Stimulated activated naive B cell treated with anti-CD40 and anti-IgM and Interleukin-4, amounts not matched to agents 10 μg/mL and 1 μg/mL and 100 μg/mL, for 72 hours (primary cell): ENCODE measurements around the gene LRRC63.
"Not testable (repeated sequence)": the region's sequence is repeated elsewhere in the genome, so short reads cannot be mapped to it uniquely, and the experiment has no call there.

Experiments used
- ATAC-seq, 2 donors: fragments of 150-1000 bp; cut with Tn5 transposase; replicated peaks; 2 replicates each; pipeline ENCODE4 v1.10.0; 2021; ENCODE audit warnings: moderate library complexity in 1 of 2
- DNase-seq: peaks from one replicate; pipeline ENCODE4 v3.0.0; 2021
- H3K27ac Mint-ChIP-seq: one replicate; pipeline ENCODE4 v1.8.0; 2022; ENCODE audit warnings: mild to moderate bottlenecking, mixed read lengths
- H3K27me3 Mint-ChIP-seq, 2 donors: one replicate each; pipeline ENCODE4 v1.8.0; 2022; ENCODE audit warnings: mixed read lengths in 2 of 2
- H3K36me3 Mint-ChIP-seq, 2 donors: one replicate each; pipeline ENCODE4 v1.8.0; 2022; ENCODE audit warnings: mixed read lengths in 2 of 2, mild to moderate bottlenecking in 1 of 2
- H3K4me1 Mint-ChIP-seq, 2 donors: one replicate each; pipeline ENCODE4 v1.8.0; 2022; ENCODE audit warnings: mixed read lengths in 2 of 2, mild to moderate bottlenecking in 1 of 2
- H3K4me3 Mint-ChIP-seq, 2 donors: one replicate each; pipeline ENCODE4 v1.8.0; 2022; ENCODE audit warnings: mild to moderate bottlenecking in 2 of 2, mixed read lengths in 2 of 2, moderate library complexity in 1 of 2
- H3K9me3 Mint-ChIP-seq, 2 donors: one replicate each; pipeline ENCODE4 v1.8.0; 2022; ENCODE audit warnings: mixed read lengths in 2 of 2, mild to moderate bottlenecking in 1 of 2

Gene LRRC63

DNA sequence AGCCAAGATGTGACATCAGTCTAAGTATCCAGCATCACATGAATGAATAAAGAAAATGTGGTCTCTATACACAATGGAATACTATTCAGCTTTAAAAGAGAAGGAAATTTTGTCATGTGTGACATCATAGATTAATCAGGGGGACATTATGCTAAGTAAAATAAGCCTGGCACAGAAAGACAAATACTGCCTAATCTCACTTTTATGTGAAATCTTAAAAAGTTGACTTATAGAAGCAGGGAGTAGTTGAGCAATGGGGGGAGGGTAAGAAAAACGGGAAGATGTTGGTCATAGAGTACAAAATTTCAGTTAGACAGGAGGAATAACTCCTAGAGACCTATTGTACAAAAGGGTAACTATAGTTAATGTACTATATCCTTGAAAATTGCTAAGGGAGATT, 19.3 kb upstream of the LRRC63 start:
- no peaks in the 10 kb centered on the region for H3K9me3 Mint-ChIP-seq
- ATAC-seq (no peak), DNase-seq (no peak)
- no peak overlapping the region for H3K4me3 Mint-ChIP-seq
- H3K27ac Mint-ChIP-seq: no peak overlapping the region
- H3K36me3 Mint-ChIP-seq: no peaks in the 10 kb centered on the region
- H3K27me3 Mint-ChIP-seq: no peaks in the 10 kb centered on the region
- peaks cover 18 to 19% of the 10 kb centered on the region in 2 donors for H3K4me1 Mint-ChIP-seq

GRCh38 chr13:46195016-46195415, 16.7 kb upstream of the LRRC63 start:
- Mint-ChIP-seq H3K4me3 (no peak overlapping the region), H3K9me3 (no peaks in the 10 kb centered on the region), H3K36me3 (no peaks in the 10 kb centered on the region), H3K4me1 (peaks cover 10 to 18% of the 10 kb centered on the region in 2 donors), H3K27ac (peak overlapping the region; percentile 6), H3K27me3 (no peaks in the 10 kb centered on the region)
- ATAC-seq (no peak), DNase-seq (no peak)

DNA sequence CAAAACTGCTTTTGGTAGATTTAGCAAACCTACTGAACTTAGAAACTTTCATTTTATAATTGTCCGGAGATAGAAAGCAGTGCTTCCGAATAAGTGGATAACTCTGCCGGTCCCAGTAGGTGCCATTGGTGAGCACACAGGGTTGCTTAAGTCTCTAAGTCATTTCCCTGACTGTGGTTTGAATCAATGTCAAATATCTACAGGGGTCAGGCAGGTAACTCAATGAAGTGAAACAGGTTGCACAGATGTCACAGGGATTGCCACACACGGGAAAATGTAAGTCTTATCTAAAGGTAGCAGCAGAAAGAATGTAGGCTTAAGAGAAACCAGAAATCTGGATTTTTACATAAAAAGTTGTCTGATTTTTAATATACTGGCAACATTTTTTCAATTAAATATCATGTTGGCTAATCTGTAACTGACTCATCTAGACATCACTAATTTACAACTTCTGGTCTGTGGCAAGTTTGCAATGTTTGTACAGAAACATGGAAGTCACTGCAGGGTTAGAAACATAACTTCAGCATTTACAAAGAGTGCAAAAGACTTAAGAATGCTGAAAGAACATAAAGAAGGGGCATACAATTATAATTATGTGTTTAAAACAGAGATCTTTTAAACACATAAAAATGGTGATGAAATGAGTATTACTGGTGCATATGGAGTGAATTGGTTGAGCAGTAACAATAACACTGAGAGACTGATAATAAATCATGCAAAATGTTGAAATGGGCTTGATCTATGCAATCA, 14.3 kb upstream of the LRRC63 start:
- no peaks in the 10 kb centered on the region for H3K27me3 Mint-ChIP-seq
- H3K27ac Mint-ChIP-seq: no peak overlapping the region
- H3K36me3 Mint-ChIP-seq: no peaks in the 10 kb centered on the region
- ATAC-seq: peak in 1 of 2 donors; percentile 31
- peaks cover 15 to 24% of the 10 kb centered on the region in 2 donors for H3K4me1 Mint-ChIP-seq
- no peak for DNase-seq
- H3K9me3 Mint-ChIP-seq: no peaks in the 10 kb centered on the region
- no peak overlapping the region for H3K4me3 Mint-ChIP-seq

- DNase-seq: no peak
- Mint-ChIP-seq H3K4me3 (no peak overlapping the region), H3K9me3 (no peaks in the 10 kb centered on the region), H3K4me1 (peaks cover 15 to 28% of the 10 kb centered on the region in 2 donors), H3K27me3 (no peaks in the 10 kb centered on the region), H3K36me3 (no peaks in the 10 kb centered on the region), H3K27ac (no peak overlapping the region)
- ATAC-seq: no peak
Observed at GRCh38 chr13:46198696-46199193, 13.0 kb upstream of the LRRC63 start.

GRCh38 chr13:46202188-46202795, 9.4 kb upstream of the LRRC63 start:
- H3K9me3 Mint-ChIP-seq: no peaks in the 10 kb centered on the region
- H3K27me3 Mint-ChIP-seq: no peaks in the 10 kb centered on the region
- H3K27ac Mint-ChIP-seq: no peak overlapping the region
- H3K4me3 Mint-ChIP-seq: no peak overlapping the region
- ATAC-seq (peak; percentile 28 to 53), DNase-seq (no peak)
- no peaks in the 10 kb centered on the region for H3K36me3 Mint-ChIP-seq
- peaks cover 16 to 19% of the 10 kb centered on the region in 2 donors for H3K4me1 Mint-ChIP-seq

DNA sequence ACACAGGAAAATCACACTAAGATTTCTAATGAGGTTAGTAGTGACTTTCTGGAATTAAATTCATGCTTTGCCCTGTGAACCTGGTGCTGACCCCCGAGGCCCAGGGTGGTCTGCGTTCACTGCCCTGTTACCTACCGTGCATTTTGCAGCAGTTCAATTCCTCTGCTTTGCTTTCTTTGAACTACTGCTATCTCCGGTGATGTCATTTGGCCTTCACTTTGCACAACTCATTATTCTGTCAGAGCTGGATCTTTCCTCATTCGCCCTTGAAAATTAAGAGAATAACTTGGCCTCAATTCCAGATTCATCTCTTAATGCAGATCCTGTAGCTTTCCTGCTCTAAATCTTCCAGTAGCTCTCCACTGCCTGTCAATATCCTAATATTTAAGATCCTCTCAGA, 8.8 kb upstream of the LRRC63 start:
- Mint-ChIP-seq H3K4me1 (peaks cover 16 to 19% of the 10 kb centered on the region in 2 donors), H3K27ac (no peak overlapping the region), H3K36me3 (no peaks in the 10 kb centered on the region), H3K4me3 (no peak overlapping the region), H3K9me3 (no peaks in the 10 kb centered on the region), H3K27me3 (no peaks in the 10 kb centered on the region)
- ATAC-seq: no peak
- DNase-seq: no peak

- Mint-ChIP-seq H3K4me3 (no peak overlapping the region), H3K9me3 (no peaks in the 10 kb centered on the region), H3K27ac (no peak overlapping the region), H3K27me3 (no peaks in the 10 kb centered on the region), H3K36me3 (no peaks in the 10 kb centered on the region), H3K4me1 (peaks cover 9 to 22% of the 10 kb centered on the region in 2 donors)
- no peak for DNase-seq
- no peak for ATAC-seq
Observed at GRCh38 chr13:46206143-46206542, 5.6 kb upstream of the LRRC63 start.

- Mint-ChIP-seq H3K4me1 (peaks cover 12 to 23% of the 10 kb centered on the region in 2 donors), H3K27ac (no peak overlapping the region), H3K36me3 (no peaks in the 10 kb centered on the region), H3K27me3 (no peaks in the 10 kb centered on the region), H3K4me3 (no peak overlapping the region), H3K9me3 (no peaks in the 10 kb centered on the region)
- ATAC-seq: no peak
- no peak for DNase-seq
Observed at GRCh38 chr13:46207828-46208227, 3.9 kb upstream of the LRRC63 start.

- Mint-ChIP-seq H3K27ac (peak overlapping the region; percentile 84), H3K27me3 (no peaks in the 10 kb centered on the region), H3K36me3 (no peaks in the 10 kb centered on the region), H3K4me1 (peaks cover 12 to 31% of the 10 kb centered on the region in 2 donors), H3K9me3 (peaks cover 2 to 5% of the 10 kb centered on the region in 2 donors), H3K4me3 (peak overlapping the region; percentile 85 to 89)
- ATAC-seq (no peak), DNase-seq (no peak)
Observed at GRCh38 chr13:46210362-46211083, 1.2 kb upstream of the LRRC63 start.

DNA sequence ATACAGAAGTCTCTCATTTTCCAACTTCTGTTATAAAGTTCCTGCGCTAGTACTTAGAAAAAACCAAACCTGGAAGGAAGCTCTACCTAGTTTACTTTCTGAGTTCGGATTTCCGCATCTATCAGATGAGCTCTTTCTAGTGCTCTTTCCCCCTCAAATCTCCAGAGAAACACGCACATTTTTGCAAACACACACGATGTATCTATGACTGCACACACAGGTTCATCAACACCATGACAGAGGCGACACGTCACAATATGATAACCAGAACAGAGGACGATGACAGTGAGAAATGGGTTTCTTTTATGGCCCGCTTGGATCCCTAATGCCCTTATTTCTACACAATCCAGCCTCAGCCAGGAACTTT, 629 bp upstream of the LRRC63 start:
- Mint-ChIP-seq H3K4me3 (peak overlapping the region; percentile 85 to 89), H3K27me3 (no peaks in the 10 kb centered on the region), H3K36me3 (no peaks in the 10 kb centered on the region), H3K27ac (peak overlapping the region; percentile 84), H3K9me3 (peaks cover 2 to 5% of the 10 kb centered on the region in 2 donors), H3K4me1 (peaks cover 12 to 28% of the 10 kb centered on the region in 2 donors)
- ATAC-seq: peak; percentile 65 to 75
- no peak for DNase-seq

- Mint-ChIP-seq H3K36me3 (peaks cover 0 to 3% of the 10 kb centered on the region in 2 donors), H3K27ac (no peak overlapping the region), H3K9me3 (peaks cover 4 to 10% of the 10 kb centered on the region in 2 donors), H3K4me1 (peaks cover 14 to 28% of the 10 kb centered on the region in 2 donors), H3K4me3 (no peak overlapping the region), H3K27me3 (no peaks in the 10 kb centered on the region)
- ATAC-seq: peak in 1 of 2 donors; percentile 35
- DNase-seq: no peak
Observed at GRCh38 chr13:46213242-46213641, 1.5 kb downstream of the LRRC63 start.

GRCh38 chr13:46214741-46215140, 3.0 kb downstream of the LRRC63 start:
- H3K27ac Mint-ChIP-seq, ATAC-seq, H3K9me3 Mint-ChIP-seq, H3K36me3 Mint-ChIP-seq, H3K27me3 Mint-ChIP-seq, DNase-seq, H3K4me3 Mint-ChIP-seq: not testable (repeated sequence)
- H3K4me1 Mint-ChIP-seq: peaks cover 14 to 28% of the 10 kb centered on the region in 2 donors

DNA sequence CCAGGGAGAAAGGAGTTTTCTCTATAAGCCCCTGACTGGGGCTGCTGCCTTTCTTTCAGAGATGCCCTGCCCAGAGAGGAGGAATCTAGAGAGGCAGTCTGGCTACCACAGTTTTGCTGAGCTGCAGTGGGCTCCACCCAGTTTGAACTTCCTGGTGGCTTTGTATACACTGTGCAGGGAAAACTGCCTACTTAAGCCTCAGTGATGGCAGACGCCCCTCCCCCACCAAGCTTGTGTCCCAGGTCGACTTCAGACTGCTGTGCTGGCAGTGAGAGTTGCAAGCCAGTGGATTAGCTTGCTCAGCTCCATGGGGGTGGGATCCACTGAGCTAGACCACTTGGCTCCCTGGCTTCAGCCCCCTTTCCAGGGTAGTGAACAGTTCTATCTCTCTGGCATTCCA, 8.5 kb downstream of the LRRC63 start:
- H3K27me3 Mint-ChIP-seq, H3K36me3 Mint-ChIP-seq, H3K4me3 Mint-ChIP-seq, ATAC-seq, DNase-seq, H3K4me1 Mint-ChIP-seq, H3K27ac Mint-ChIP-seq: not testable (repeated sequence)
- peaks cover 12% of the 10 kb centered on the region in 2 donors for H3K9me3 Mint-ChIP-seq

DNA sequence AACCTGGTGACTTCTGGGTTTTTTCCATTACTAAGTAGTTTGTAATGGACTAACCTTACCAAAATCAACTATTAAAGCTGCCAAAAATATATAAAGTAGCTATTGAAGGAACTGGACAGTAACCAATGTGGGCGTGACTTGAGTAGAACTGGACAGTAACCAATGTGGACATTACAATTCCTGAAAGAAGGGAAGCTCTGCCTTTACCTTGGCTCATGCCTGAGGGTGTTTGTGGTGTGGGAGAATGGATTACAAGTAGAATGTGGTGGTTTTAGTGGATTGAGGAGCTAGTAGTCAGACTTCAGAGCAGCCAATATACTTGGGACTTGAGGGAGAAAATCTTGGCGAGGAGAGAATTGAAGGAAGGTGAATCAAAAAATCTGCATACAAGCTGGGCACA, 17.5 kb downstream of the LRRC63 start:
- DNase-seq (no peak), ATAC-seq (no peak)
- Mint-ChIP-seq H3K4me3 (no peak overlapping the region), H3K9me3 (peaks cover 13 to 26% of the 10 kb centered on the region in 2 donors), H3K27ac (no peak overlapping the region), H3K4me1 (no peaks in the 10 kb centered on the region), H3K36me3 (peaks cover 4 to 29% of the 10 kb centered on the region in 2 donors), H3K27me3 (no peaks in the 10 kb centered on the region)
